ENCODE data around the gene ACTG2.

DNA sequence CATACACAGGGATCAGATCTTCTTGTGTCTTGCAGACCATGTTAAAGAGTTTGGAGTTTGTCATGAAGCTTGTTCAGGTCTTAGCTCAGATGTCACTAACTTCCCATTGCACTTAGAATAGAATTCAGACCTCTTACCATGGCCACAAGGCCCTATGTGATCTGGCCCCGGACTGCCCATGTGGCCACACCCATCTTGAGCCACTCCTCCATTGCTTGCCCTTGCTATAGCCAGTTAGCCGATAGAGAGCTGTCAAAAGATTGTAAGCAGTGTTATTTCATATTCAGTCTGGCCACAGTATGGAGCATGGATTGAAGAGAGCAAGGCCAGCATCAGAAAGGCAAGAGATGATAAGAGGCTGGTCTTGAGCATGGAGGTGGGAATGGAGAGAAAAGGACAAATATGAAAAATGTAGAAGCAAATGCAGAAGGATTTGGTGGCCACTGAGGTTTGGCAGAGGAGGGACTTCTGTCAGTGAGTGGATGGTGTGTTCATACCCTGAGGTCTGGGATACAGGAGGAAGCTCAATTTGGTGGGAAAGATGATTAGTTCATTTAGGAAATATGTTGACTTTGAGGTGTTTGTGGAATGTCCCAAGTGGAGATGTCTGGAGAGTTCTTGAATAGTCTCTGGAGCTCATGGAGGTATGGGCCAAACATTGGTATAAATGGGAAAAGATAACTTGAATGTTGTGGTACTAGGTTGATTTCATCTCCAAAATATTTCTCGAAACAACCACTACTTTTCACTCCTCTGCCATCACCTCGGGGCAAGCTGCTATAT, 44.5 kb downstream of the ACTG2 start:
- TF ChIP-seq, protein P1, sequence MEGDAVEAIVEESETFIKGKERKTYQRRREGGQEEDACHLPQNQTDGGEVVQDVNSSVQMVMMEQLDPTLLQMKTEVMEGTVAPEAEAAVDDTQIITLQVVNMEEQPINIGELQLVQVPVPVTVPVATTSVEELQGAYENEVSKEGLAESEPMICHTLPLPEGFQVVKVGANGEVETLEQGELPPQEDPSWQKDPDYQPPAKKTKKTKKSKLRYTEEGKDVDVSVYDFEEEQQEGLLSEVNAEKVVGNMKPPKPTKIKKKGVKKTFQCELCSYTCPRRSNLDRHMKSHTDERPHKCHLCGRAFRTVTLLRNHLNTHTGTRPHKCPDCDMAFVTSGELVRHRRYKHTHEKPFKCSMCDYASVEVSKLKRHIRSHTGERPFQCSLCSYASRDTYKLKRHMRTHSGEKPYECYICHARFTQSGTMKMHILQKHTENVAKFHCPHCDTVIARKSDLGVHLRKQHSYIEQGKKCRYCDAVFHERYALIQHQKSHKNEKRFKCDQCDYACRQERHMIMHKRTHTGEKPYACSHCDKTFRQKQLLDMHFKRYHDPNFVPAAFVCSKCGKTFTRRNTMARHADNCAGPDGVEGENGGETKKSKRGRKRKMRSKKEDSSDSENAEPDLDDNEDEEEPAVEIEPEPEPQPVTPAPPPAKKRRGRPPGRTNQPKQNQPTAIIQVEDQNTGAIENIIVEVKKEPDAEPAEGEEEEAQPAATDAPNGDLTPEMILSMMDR (conservative IDR thresholded peaks at IDR 0.05 in 1 of 2, IDR thresholded peaks at IDR 0.05 in 1 of 2; ENCODE audit: extremely low read depth in 1 of 2, insufficient read depth in 1 of 2, low read depth in 1 of 2, low read length in 2 of 2): no peak
- no peak for TF ChIP-seq EZH2 (IDR thresholded peaks at IDR 0.05; ENCODE audit: borderline replicate concordance, low read length)
